Astrocyte of the cerebellum (primary cell): ENCODE data around the gene LYPD4.

ENCODE experiments used
- DNase-seq: peaks from one replicate; pipeline ENCODE4 v3.0.0-alpha.2; 2011; ENCODE audit warnings: low read depth
- H3K4me3 ChIP-seq: 2 replicates; pipeline ENCODE4 v1.5.1; 2011; ENCODE audit warnings: mild to moderate bottlenecking, low read depth, low read length, moderate library complexity
- CTCF ChIP-seq: IDR thresholded peaks from 2 replicates; pipeline ENCODE4 v1.5.1; 2012; ENCODE audit warnings: low read length, low read depth, moderate library complexity, mild to moderate bottlenecking; ENCODE audit errors: missing control alignments
- in situ Hi-C: cut with HindIII; loops from 2 replicates; pipeline ENCODE4 v1.10.0; 2017; ENCODE audit warnings: low sequenced_read_pairs

LYPD4 gene

GRCh38 chr19:41861116-41861768, 16.8 kb upstream of the LYPD4 start:
- in situ Hi-C loops, result no loop called here
- no peak for TF ChIP-seq CTCF
- DNase-seq, result no peak
- peak overlapping the region; percentile 98 for H3K4me3 ChIP-seq

GRCh38 chr19:41860419-41861115, 16.1 kb upstream of the LYPD4 start:
- TF ChIP-seq CTCF, result no peak
- no peak for DNase-seq
- H3K4me3 ChIP-seq, result peak overlapping the region; percentile 98
- in situ Hi-C loops, result no loop called here

- DNase-seq, result peak; percentile 95
- peak within 1 kb of the TSS; percentile 98 for H3K4me3 ChIP-seq
- TF ChIP-seq CTCF, result peak; percentile 63
- in situ Hi-C loops, result no loop called here
Observed at GRCh38 chr19:41859618-41860418, 15.3 kb upstream of the LYPD4 start, which contains the start of gene RPS19. Gene RPS19 (plus strand): TSS chr19:41860255. CDS start chr19:41860775, 520 bp downstream.

GRCh38 chr19:41859213-41859617, 14.7 kb upstream of the LYPD4 start:
- H3K4me3 ChIP-seq, result peak overlapping the region; percentile 98
- no peak for TF ChIP-seq CTCF
- no peak for DNase-seq
- in situ Hi-C loops, result no loop called here

- no peak for DNase-seq
- TF ChIP-seq CTCF, result no peak
- in situ Hi-C loops, result no loop called here
- H3K4me3 ChIP-seq, result no peak overlapping the region
Observed at GRCh38 chr19:41853768-41854167, 9.3 kb upstream of the LYPD4 start.

GRCh38 chr19:41853344-41853743, 8.9 kb upstream of the LYPD4 start:
- H3K4me3 ChIP-seq, result no peak overlapping the region
- DNase-seq, result no peak
- TF ChIP-seq CTCF, result no peak
- in situ Hi-C loops, result no loop called here
